Ascending aorta (tissue), 2 donors: ENCODE data around the gene RASA3. TPM values are rescaled to one million over a fixed set of nuclear protein-coding genes. Genes with fewer than 3 reads are reported as not detected.

Source experiments
- DNase-seq, 2 donors: peaks; one replicate each; pipeline ENCODE4 v3.0.0-alpha.2; 2019; ENCODE audit warnings: low spot score in 2 of 2
- H3K27ac ChIP-seq, 2 donors: fragments of 200-600 bp; sonication (generic); one replicate each; pipeline ENCODE4 v1.5.1; 2016 to 2017; ENCODE audit warnings: mild to moderate bottlenecking in 1 of 2
- H3K27me3 ChIP-seq: fragments of 200-600 bp; sonication (generic); one replicate; pipeline ENCODE4 v1.5.1; 2017
- H3K36me3 ChIP-seq, 2 donors: fragments of 200-600 bp; sonication (generic); one replicate each; pipeline ENCODE4 v1.5.1; 2016
- H3K4me1 ChIP-seq, 2 donors: fragments of 200-600 bp; sonication (generic); one replicate each; pipeline ENCODE4 v1.5.1; 2016 to 2017; ENCODE audit warnings: mild to moderate bottlenecking in 1 of 2
- H3K4me3 ChIP-seq, 2 donors: fragments of 200-600 bp; sonication (generic); one replicate each; pipeline ENCODE4 v1.5.1; 2016 to 2017; ENCODE audit warnings: mild to moderate bottlenecking in 1 of 2
- H3K9me3 ChIP-seq, 2 donors: fragments of 200-600 bp; sonication (generic); one replicate each; pipeline ENCODE4 v1.5.1; 2016
- intact Hi-C: fragments of 100-400 bp; cut with DNase I; formaldehyde crosslinking; loops from one replicate; pipeline ENCODE4 v1.15.1; 2023
- total RNA-seq: library from RNA; depleted of rRNA; stranded (reverse); fragments of >200 nt; gene quantifications from one replicate; pipeline ENCODE4 v1.1.0, GENCODE V29; 2016
- TF ChIP-seq, protein P1 (sequence below), 3 experiments: fragments of 200-600 bp in 2 of 3; fragments of 450-650 bp in 1 of 3; sonication (generic) in 2 of 3; IDR thresholded peaks; one replicate each; pipeline ENCODE4 v1.5.1; 2016 to 2019; ENCODE audit warnings: antibody characterized with exemption in 3 of 3, mild to moderate bottlenecking in 1 of 3, moderate library complexity in 1 of 3

Gene RASA3
- total RNA-seq, 1 donor from 2014 or later, result 30.7 TPM

DNA sequence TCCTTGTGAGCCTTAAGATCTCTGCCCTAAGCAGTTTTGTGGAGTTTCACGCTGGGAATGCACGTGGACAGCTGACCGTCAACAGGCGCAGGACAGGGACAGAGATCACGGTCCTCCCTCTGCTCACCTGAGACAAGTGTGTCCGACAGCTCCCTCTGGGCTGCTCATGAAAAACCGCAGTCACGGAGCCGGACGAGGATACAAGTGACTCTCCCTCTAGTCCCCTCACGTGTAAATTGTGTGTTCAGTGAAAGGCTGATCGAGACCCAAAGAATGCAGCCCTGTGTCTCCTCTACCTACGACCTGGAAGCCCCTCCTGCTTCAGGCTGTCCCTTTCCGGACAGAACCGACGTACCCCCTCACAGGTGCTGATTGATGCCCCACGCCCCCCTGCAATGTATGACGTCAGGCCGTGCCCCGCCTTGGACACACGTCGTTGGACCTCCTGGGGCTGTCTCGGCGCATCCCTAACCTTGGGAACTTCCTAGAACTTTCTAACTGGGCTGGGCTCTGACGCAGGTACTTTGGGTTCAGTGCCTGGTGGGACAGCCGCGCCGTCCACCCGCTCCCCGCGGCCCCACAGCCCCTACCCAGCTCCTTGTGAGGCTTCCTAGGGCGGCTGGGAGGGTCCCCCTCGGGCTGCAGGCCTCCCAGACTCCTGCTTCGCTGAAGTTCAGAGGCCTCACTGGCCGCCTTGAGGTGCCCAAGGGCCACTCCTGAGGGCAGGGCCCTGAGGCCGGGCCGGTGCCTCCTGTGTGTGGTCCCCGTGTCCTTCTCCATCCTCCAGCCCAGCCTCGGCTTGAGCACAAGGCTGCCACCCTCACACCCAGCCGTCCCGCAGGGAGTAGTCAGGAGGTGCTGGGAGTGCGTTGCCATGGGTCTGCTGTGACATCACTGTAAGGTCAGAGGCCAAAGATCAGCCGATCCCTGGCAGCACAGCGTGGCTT is 158.9 kb downstream of the RASA3 start, which contains the start of gene C13orf46:
Gene C13orf46, minus strand, starts transcription at position 859 of the 947 bp plus-strand sequence. Its CDS starts 79 bp downstream, at position 780.
- Histone ChIP-seq H3K27ac (no peak within 1 kb of the TSS), H3K36me3 (peaks cover 24 to 27% of the 10 kb centered on the region in 2 donors), H3K27me3 (no peaks in the 10 kb centered on the region), H3K4me1 (peaks cover 14 to 23% of the 10 kb centered on the region in 2 donors), H3K9me3 (no peaks in the 10 kb centered on the region), H3K4me3 (no peak within 1 kb of the TSS)
- TF ChIP-seq, protein P1, sequence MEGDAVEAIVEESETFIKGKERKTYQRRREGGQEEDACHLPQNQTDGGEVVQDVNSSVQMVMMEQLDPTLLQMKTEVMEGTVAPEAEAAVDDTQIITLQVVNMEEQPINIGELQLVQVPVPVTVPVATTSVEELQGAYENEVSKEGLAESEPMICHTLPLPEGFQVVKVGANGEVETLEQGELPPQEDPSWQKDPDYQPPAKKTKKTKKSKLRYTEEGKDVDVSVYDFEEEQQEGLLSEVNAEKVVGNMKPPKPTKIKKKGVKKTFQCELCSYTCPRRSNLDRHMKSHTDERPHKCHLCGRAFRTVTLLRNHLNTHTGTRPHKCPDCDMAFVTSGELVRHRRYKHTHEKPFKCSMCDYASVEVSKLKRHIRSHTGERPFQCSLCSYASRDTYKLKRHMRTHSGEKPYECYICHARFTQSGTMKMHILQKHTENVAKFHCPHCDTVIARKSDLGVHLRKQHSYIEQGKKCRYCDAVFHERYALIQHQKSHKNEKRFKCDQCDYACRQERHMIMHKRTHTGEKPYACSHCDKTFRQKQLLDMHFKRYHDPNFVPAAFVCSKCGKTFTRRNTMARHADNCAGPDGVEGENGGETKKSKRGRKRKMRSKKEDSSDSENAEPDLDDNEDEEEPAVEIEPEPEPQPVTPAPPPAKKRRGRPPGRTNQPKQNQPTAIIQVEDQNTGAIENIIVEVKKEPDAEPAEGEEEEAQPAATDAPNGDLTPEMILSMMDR (IDR thresholded peaks at IDR 0.05), result no peak
- intact Hi-C loops, result loop anchor here (10.0 kb wide), 1 partner anchor 161 kb away; the partner anchor contains the start of gene RASA3
- no peak for DNase-seq

DNA sequence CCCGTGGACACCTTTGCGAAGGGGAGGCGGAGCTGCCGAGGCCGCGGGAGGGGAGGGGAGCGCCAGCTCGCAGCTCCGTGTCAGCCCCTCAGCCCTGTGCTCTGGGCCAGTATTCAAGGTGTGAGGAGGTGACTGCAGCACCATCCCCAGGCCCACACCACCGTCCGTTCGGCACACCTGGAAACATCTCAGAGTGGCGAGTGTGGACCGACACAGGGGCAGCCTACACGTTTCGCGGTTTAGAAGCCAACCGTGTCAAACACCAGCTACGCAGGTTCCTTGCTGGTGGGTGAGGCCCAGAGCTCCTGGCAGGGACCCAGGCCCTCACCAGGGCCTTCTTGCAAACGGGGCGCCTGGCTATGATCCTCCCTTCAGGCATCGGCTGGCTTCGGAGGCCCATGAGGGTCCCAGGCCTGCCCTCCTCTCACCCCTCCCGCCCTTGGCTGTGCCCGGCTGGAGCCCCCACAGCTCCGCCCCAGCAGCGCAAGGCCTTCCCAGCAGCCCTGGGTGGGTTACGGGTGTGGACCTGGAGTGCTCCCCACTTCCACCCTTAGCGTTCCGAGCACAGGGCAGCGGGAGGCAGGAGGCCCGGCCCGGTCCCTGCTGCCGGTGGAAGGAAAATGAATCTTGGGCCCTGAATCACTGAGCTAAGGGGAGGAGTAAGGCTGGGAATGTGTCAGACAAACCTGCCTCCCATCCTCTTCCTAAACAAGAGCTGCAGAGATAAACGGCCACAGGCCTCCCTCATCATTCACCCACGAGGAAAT is 159.8 kb downstream of the RASA3 start:
- Histone ChIP-seq H3K4me3 (no peak overlapping the region), H3K4me1 (peaks cover 14 to 23% of the 10 kb centered on the region in 2 donors), H3K36me3 (peaks cover 24% of the 10 kb centered on the region in 2 donors), H3K9me3 (no peaks in the 10 kb centered on the region), H3K27ac (no peak overlapping the region), H3K27me3 (no peaks in the 10 kb centered on the region)
- DNase-seq, result no peak
- TF ChIP-seq, protein P1 (IDR thresholded peaks at IDR 0.05), result no peak
- intact Hi-C loops, result loop anchor here (10.0 kb wide), 1 partner anchor 162 kb away; the partner anchor contains the start of gene RASA3

DNA sequence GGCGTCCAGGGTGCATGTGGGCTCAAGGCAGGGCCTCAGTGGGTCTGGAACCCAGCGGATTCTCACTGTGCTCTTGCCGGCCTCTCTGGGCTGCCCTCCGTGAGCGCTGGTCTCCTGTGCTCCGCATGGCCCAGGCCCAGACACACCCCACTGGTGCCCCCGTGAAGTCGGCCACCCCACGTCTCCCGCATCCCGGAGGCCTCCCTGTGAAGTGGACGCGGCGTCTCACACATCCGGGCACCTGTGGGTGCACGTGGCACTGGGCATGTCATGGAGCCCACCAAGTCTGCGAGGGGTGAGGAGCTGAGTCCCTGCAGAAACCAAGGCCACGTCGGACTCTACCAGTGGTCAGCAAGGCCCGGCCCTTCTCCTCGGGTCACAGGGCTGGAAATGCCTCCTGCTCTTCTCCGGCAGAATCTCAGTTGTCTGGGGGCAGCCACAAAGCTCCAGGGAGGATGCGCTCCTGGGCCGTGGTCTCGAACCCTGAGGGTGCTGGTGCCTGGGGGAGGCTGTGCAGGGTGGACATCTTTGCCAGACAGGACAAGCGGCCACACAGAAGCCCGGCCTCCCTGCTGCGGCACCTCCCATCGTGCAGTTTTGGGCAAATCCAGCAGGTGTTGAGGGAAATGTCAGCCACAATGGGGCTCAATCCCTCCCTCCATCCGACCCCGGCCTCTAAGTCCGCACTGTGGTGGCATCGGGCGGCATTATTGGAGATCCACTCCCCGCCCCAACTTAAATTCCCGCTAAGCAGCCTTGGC is 160.8 kb downstream of the RASA3 start:
- intact Hi-C loops, result loop anchor here (10.0 kb wide), 1 partner anchor 163 kb away; the partner anchor contains the start of gene RASA3
- H3K4me1 ChIP-seq, result peaks cover 6 to 14% of the 10 kb centered on the region in 2 donors
- TF ChIP-seq, protein P1 (IDR thresholded peaks at IDR 0.05), result no peak
- H3K27ac ChIP-seq, result peak overlapping the region; percentile 48 to 77
- H3K27me3 ChIP-seq, result no peaks in the 10 kb centered on the region
- no peaks in the 10 kb centered on the region for H3K9me3 ChIP-seq
- H3K4me3 ChIP-seq, result no peak overlapping the region
- DNase-seq, result no peak
- H3K36me3 ChIP-seq, result peaks cover 24 to 25% of the 10 kb centered on the region in 2 donors

DNA sequence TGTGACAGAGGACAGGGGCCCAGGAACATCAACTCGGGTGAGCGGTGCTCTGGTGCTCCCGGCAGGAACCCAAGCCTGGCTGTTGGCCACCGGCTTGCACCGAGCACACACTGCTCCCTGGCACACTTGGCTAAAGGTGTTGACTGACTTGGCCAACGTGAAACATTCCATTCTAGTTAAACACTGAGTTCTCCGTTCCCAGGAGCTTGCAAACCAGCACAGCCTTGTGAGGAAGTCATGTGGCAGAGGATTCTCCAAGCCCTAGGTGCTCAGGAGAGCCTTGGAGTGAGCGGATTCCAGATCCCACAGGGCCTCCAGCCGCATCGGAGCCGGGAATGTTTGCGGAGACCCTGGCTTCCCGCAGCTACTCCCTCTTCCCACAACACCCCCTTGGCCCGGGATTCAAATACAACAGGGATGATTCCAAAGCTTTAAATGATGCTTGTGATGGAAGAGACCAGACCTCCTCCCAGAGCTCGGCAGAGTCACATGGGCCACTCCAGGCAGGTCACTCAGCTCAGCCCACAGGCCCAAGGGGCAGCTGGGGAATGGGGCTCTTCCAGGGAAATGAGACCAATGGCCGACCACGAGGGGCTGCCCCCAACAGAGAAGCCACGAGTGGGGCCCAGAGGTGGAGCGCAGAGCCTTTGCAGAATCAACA is 161.5 kb downstream of the RASA3 start:
- Histone ChIP-seq H3K36me3 (peaks cover 24 to 25% of the 10 kb centered on the region in 2 donors), H3K4me3 (no peak overlapping the region), H3K27me3 (no peaks in the 10 kb centered on the region), H3K27ac (peak overlapping the region; percentile 48 to 77), H3K9me3 (no peaks in the 10 kb centered on the region), H3K4me1 (peaks cover 6 to 11% of the 10 kb centered on the region in 2 donors)
- intact Hi-C loops, result loop anchor here (10.0 kb wide), 1 partner anchor 164 kb away; the partner anchor contains the start of gene RASA3
- TF ChIP-seq, protein P1 (IDR thresholded peaks at IDR 0.05), result no peak
- DNase-seq, result peak in 1 of 2 donors; percentile 79
